ENCODE measurements around the gene GDF15. TPM values are rescaled to one million over a fixed set of nuclear protein-coding genes. Genes with fewer than 3 reads are reported as not detected.

The GDF15 gene
- total RNA-seq = not detected

DNA sequence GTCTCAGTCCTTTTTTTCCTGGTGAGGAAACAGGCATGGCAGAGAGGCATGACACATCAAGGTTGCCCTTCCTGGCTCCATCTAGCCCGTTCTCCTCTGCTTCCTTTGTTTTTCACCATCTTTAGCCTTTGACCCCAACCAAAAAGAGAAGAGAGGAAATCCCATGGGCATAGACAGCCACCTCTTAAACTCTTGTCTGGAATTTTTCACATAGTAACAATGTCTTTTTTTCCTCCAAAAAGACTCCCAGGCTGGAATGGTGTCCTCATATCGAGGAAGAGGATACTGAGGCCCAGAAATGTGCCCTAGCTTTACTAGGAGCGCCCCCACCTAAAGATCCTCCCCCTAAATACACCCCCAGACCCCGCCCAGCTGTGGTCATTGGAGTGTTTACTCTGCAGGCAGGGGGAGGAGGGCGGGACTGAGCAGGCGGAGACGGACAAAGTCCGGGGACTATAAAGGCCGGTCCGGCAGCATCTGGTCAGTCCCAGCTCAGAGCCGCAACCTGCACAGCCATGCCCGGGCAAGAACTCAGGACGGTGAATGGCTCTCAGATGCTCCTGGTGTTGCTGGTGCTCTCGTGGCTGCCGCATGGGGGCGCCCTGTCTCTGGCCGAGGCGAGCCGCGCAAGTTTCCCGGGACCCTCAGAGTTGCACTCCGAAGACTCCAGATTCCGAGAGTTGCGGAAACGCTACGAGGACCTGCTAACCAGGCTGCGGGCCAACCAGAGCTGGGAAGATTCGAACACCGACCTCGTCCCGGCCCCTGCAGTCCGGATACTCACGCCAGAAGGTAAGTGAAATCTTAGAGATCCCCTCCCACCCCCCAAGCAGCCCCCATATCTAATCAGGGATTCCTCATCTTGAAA is at the start of gene GDF15:
Gene GDF15 (plus strand): TSS at position 484 of the 868 bp plus-strand sequence. CDS start 32 bp downstream, at position 516.

GRCh38 chr19:18340190-18340989 is 45.6 kb upstream of the GDF15 start, which contains the start of gene PGPEP1:
Gene PGPEP1 (plus strand): TSS chr19:18340598. CDS start chr19:18340682, 84 bp downstream.

DNA sequence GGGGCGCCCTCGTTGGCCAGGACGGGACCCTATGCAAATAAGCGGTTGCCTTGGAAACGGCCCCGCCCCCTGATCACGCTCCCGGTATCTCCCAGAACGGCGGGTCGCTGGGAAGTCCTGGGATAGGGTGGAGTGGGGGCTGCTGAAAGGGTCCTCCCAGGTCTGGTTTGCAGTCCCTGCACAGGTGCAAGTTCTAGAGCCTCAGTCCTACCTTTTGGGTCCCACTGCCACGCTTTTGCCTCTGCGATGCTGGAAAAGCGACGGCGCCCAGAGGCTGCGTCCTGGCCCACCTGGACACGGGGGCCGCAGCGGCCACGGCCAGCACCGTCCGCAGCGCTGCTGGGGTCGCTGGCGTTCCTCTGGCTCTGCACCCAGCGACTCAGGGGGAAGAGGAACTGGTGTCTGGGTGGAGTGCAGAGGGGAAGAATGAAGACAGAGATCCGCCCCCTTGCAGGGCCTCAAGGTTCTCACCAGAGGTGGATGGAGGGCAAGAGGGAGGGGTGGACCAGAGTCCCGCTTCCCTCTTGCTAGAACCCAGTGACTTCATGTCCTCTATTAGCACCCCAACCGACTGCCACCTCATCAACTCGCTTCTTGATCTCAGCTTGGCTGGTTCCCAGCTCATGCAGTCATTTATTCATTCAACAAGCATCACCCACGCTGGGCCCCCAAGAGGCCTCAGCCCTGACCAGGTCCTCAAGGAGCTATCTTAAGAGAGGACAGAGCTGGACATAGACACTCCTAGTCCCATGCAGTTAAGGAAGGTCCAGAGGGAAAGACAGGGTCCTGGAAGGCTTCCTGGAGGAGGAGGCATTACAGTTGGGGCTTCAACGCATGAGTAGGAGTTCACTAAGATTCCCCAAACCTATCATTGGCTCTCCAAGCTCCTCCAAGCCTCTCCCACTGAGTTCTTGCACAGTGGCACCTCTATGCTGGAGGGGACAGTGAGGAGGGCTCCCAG is 11.6 kb downstream of the GDF15 start, which contains the start of gene LRRC25:
Gene LRRC25 (minus strand): TSS at position 381 of the 961 bp plus-strand sequence. CDS start 659 bp downstream, outside the sequence.

GRCh38 chr19:18419195-18419698 is 33.3 kb downstream of the GDF15 start, which contains the start of gene SSBP4:
Gene SSBP4 (plus strand): TSS chr19:18419398. CDS start chr19:18419649, 251 bp downstream.

GRCh38 chr19:18437491-18438330 is 51.8 kb downstream of the GDF15 start, which contains the start of gene ISYNA1:
Gene ISYNA1 (minus strand): TSS chr19:18438133. CDS start chr19:18437979, 154 bp downstream.

Small RNA genes within 50 kb of the gene (microRNA-seq; reads per million reads assigned to microRNA genes)
- gene MIR3189 (ENCODE audit: borderline microRNAs expressed, borderline replicate concordance) = not detected

Other genes starting within 250 kb of the GDF15 start
- 10 to 100 TPM; 12.4 to 16.0 TPM for gene PIK3R2, start 233.0 kb upstream of the GDF15 start, total RNA-seq
- 10 to 100 TPM; 50.8 to 54.3 TPM for gene IFI30, start 212.3 kb upstream of the GDF15 start, total RNA-seq
- 1 to 10 TPM; 4.7 to 4.8 TPM for gene MPV17L2, start 192.9 kb upstream of the GDF15 start, total RNA-seq
- 1 to 10 TPM; 4.8 to 6.6 TPM for gene RAB3A, start 182.1 kb upstream of the GDF15 start, total RNA-seq
- under 1 TPM in 1 of 2 experiments, not detected in 1; 0.55 TPM for gene PDE4C, start 159.7 kb upstream of the GDF15 start, total RNA-seq
- gene IQCN, start 111.7 kb upstream of the GDF15 start, total RNA-seq = 1 to 10 TPM; 5.2 to 6.0 TPM
- gene JUND, start 104.5 kb upstream of the GDF15 start, total RNA-seq = 100 to 1,000 TPM; 357 to 365 TPM
- gene LSM4, start 63.1 kb upstream of the GDF15 start, total RNA-seq = 100 to 1,000 TPM; 150 to 152 TPM
- 10 to 100 TPM; 34.5 to 36.7 TPM for gene PGPEP1, start 45.6 kb upstream of the GDF15 start, total RNA-seq
- gene LRRC25, start 11.5 kb downstream of the GDF15 start, total RNA-seq = under 1 TPM; 0.10 to 0.28 TPM
- gene SSBP4, start 33.2 kb downstream of the GDF15 start, total RNA-seq = 100 to 1,000 TPM; 122 to 136 TPM
- 10 to 100 TPM; 14.9 to 17.9 TPM for gene ISYNA1, start 52.0 kb downstream of the GDF15 start, total RNA-seq
- gene ELL, start 135.9 kb downstream of the GDF15 start, total RNA-seq = 10 to 100 TPM; 19.9 to 23.0 TPM
- gene FKBP8, start 157.4 kb downstream of the GDF15 start, total RNA-seq = 100 to 1,000 TPM; 208 to 209 TPM
- gene KXD1, start 171.7 kb downstream of the GDF15 start, total RNA-seq = 10 to 100 TPM; 85.7 to 91.4 TPM
- gene UBA52, start 185.7 kb downstream of the GDF15 start, total RNA-seq = 1,000 to 10,000 TPM; 1,957 to 1,980 TPM
- 10 to 100 TPM; 90.3 to 91.7 TPM for gene REX1BD, start 202.6 kb downstream of the GDF15 start, total RNA-seq
- gene CRLF1, start 220.6 kb downstream of the GDF15 start, total RNA-seq = not detected
- under 1 TPM in 1 of 2 experiments, not detected in 1; 0.15 TPM for gene TMEM59L, start 226.7 kb downstream of the GDF15 start, total RNA-seq

Data from activated naive CD4-positive, alpha-beta T cell treated with anti-CD3 and anti-CD28 coated beads, Interleukin-2, amount 10 ng/mL, durations not matched to agents 5 hours and 36 hours (primary cell).